ENCODE results near the gene P2RY8. TPM values are rescaled to one million over a fixed set of nuclear protein-coding genes. Genes with fewer than 3 reads are reported as not detected.
"Not testable (repeated sequence)": the region's sequence is repeated elsewhere in the genome, so short reads cannot be mapped to it uniquely, and the experiment has no call there.

The P2RY8 gene
- polyA plus RNA-seq, 4 donors, result 0.22 to 2.1 (median 1.2) TPM

- no peaks in the 10 kb centered on the region for H3K27me3 ChIP-seq (ENCODE audit: control insufficient read depth in 3 of 3, insufficient read depth in 3 of 3, low read length in 3 of 3)
- peaks cover 3 to 51% (median 6%) of the 10 kb centered on the region in 3 donors for H3K36me3 ChIP-seq (ENCODE audit: control insufficient read depth in 3 of 3, insufficient read depth in 2 of 3, low read depth in 1 of 3, low read length in 3 of 3)
- no peak overlapping the region for H3K27ac ChIP-seq (ENCODE audit: low read depth in 1 of 3, low read length in 2 of 3)
- DNase-seq (no peak), FAIRE-seq (no peak)
- H3K9me3 ChIP-seq (ENCODE audit: control insufficient read depth in 2 of 2, insufficient read depth in 1 of 2, low read depth in 1 of 2, low read length in 1 of 2), result peaks cover 0 to 21% of the 10 kb centered on the region in 2 donors
- no peaks in the 10 kb centered on the region for H3K4me1 ChIP-seq (ENCODE audit: control insufficient read depth in 3 of 3, insufficient read depth in 2 of 3, low read depth in 1 of 3, low read length in 2 of 3)
- no peak overlapping the region for H3K4me3 ChIP-seq (ENCODE audit: low read depth in 1 of 3, low read length in 3 of 3)
- WGBS, 3 donors, result 92 to 96% (median 93%) methylated on average over 18 to 20 of the region's 20 CpGs
These were observed 101.6 kb downstream of the P2RY8 start for GRCh38 chrX:1435241-1435895.

- H3K36me3 ChIP-seq (ENCODE audit: control insufficient read depth in 3 of 3, insufficient read depth in 2 of 3, low read depth in 1 of 3, low read length in 3 of 3), result peaks cover 3 to 52% (median 8%) of the 10 kb centered on the region in 3 donors
- no peak overlapping the region for H3K27ac ChIP-seq (ENCODE audit: low read depth in 1 of 3, low read length in 2 of 3)
- no peak for DNase-seq
- FAIRE-seq, result no peak
- WGBS, 3 donors, result 97 to 98% (median 98%) methylated on average over 22 of the region's 22 CpGs
- peaks cover 0 to 19% of the 10 kb centered on the region in 2 donors for H3K9me3 ChIP-seq (ENCODE audit: control insufficient read depth in 2 of 2, insufficient read depth in 1 of 2, low read depth in 1 of 2, low read length in 1 of 2)
- no peak overlapping the region for H3K4me3 ChIP-seq (ENCODE audit: low read depth in 1 of 3, low read length in 3 of 3)
- no peaks in the 10 kb centered on the region for H3K4me1 ChIP-seq (ENCODE audit: control insufficient read depth in 3 of 3, insufficient read depth in 2 of 3, low read depth in 1 of 3, low read length in 2 of 3)
- no peaks in the 10 kb centered on the region for H3K27me3 ChIP-seq (ENCODE audit: control insufficient read depth in 3 of 3, insufficient read depth in 3 of 3, low read length in 3 of 3)
These were observed 102.1 kb downstream of the P2RY8 start for GRCh38 chrX:1434871-1435240.

- 92 to 96% (median 95%) methylated on average over 19 of the region's 19 CpGs for WGBS, 3 donors
- DNase-seq, result no peak
These were observed 103.2 kb downstream of the P2RY8 start for GRCh38 chrX:1433646-1434357.

GRCh38 chrX:1430451-1430850, 106.5 kb downstream of the P2RY8 start:
- no peaks in the 10 kb centered on the region for H3K27me3 ChIP-seq (ENCODE audit: control insufficient read depth in 3 of 3, insufficient read depth in 3 of 3, low read length in 3 of 3)
- no peak overlapping the region for H3K27ac ChIP-seq (ENCODE audit: low read depth in 1 of 3, low read length in 2 of 3)
- 92 to 93% (median 93%) methylated on average over 10 of the region's 10 CpGs for WGBS, 3 donors
- H3K4me1 ChIP-seq (ENCODE audit: control insufficient read depth in 3 of 3, insufficient read depth in 2 of 3, low read depth in 1 of 3, low read length in 2 of 3), result no peaks in the 10 kb centered on the region
- H3K4me3 ChIP-seq (ENCODE audit: low read depth in 1 of 3, low read length in 3 of 3), result no peak overlapping the region
- peaks cover 0 to 5% of the 10 kb centered on the region in 2 donors for H3K9me3 ChIP-seq (ENCODE audit: control insufficient read depth in 2 of 2, insufficient read depth in 1 of 2, low read depth in 1 of 2, low read length in 1 of 2)
- peaks cover 3 to 40% (median 8%) of the 10 kb centered on the region in 3 donors for H3K36me3 ChIP-seq (ENCODE audit: control insufficient read depth in 3 of 3, insufficient read depth in 2 of 3, low read depth in 1 of 3, low read length in 3 of 3)
- no peak for FAIRE-seq
- DNase-seq, result no peak

More at GRCh38 chrX:1433646-1434357, 103.2 kb downstream of the P2RY8 start:
- Histone ChIP-seq H3K9me3 (ENCODE audit: control insufficient read depth in 2 of 2, insufficient read depth in 1 of 2, low read depth in 1 of 2, low read length in 1 of 2) (peaks cover 0 to 11% of the 10 kb centered on the region in 2 donors), H3K4me3 (ENCODE audit: low read depth in 1 of 3, low read length in 3 of 3) (no peak overlapping the region), H3K36me3 (ENCODE audit: control insufficient read depth in 3 of 3, insufficient read depth in 2 of 3, low read depth in 1 of 3, low read length in 3 of 3) (peaks cover 3 to 49% (median 8%) of the 10 kb centered on the region in 3 donors), H3K4me1 (ENCODE audit: control insufficient read depth in 3 of 3, insufficient read depth in 2 of 3, low read depth in 1 of 3, low read length in 2 of 3) (no peaks in the 10 kb centered on the region), H3K27ac (ENCODE audit: low read depth in 1 of 3, low read length in 2 of 3) (no peak overlapping the region), H3K27me3 (ENCODE audit: control insufficient read depth in 3 of 3, insufficient read depth in 3 of 3, low read length in 3 of 3) (no peaks in the 10 kb centered on the region)
- no peak for FAIRE-seq

GRCh38 chrX:1427756-1428155, 109.2 kb downstream of the P2RY8 start:
- FAIRE-seq (no peak), DNase-seq (no peak)
- no peaks in the 10 kb centered on the region for H3K4me1 ChIP-seq (ENCODE audit: control insufficient read depth in 3 of 3, insufficient read depth in 2 of 3, low read depth in 1 of 3, low read length in 2 of 3)
- 95 to 97% (median 96%) methylated on average over 31 to 32 of the region's 32 CpGs for WGBS, 3 donors
- peaks cover 0 to 17% of the 10 kb centered on the region in 2 donors for H3K9me3 ChIP-seq (ENCODE audit: control insufficient read depth in 2 of 2, insufficient read depth in 1 of 2, low read depth in 1 of 2, low read length in 1 of 2)
- peaks cover 0 to 30% (median 4%) of the 10 kb centered on the region in 3 donors for H3K36me3 ChIP-seq (ENCODE audit: control insufficient read depth in 3 of 3, insufficient read depth in 2 of 3, low read depth in 1 of 3, low read length in 3 of 3)
- H3K4me3 ChIP-seq (ENCODE audit: low read depth in 1 of 3, low read length in 3 of 3), result no peak overlapping the region
- no peak overlapping the region for H3K27ac ChIP-seq (ENCODE audit: low read depth in 1 of 3, low read length in 2 of 3)
- no peaks in the 10 kb centered on the region for H3K27me3 ChIP-seq (ENCODE audit: control insufficient read depth in 3 of 3, insufficient read depth in 3 of 3, low read length in 3 of 3)

- not testable (repeated sequence) for H3K4me1 ChIP-seq (ENCODE audit: control insufficient read depth in 3 of 3, insufficient read depth in 2 of 3, low read depth in 1 of 3, low read length in 2 of 3); H3K27ac ChIP-seq (ENCODE audit: low read depth in 1 of 3, low read length in 2 of 3); H3K27me3 ChIP-seq (ENCODE audit: control insufficient read depth in 3 of 3, insufficient read depth in 3 of 3, low read length in 3 of 3); H3K4me3 ChIP-seq (ENCODE audit: low read depth in 1 of 3, low read length in 3 of 3); DNase-seq; FAIRE-seq
- WGBS, 3 donors, result 86 to 92% (median 90%) methylated on average over 12 to 16 of the region's 16 CpGs
- H3K36me3 ChIP-seq (ENCODE audit: control insufficient read depth in 3 of 3, insufficient read depth in 2 of 3, low read depth in 1 of 3, low read length in 3 of 3), result peaks cover 0 to 32% (median 4%) of the 10 kb centered on the region in 3 donors
- H3K9me3 ChIP-seq (ENCODE audit: control insufficient read depth in 2 of 2, insufficient read depth in 1 of 2, low read depth in 1 of 2, low read length in 1 of 2), result peaks cover 0 to 32% of the 10 kb centered on the region in 2 donors
These were observed 110.7 kb downstream of the P2RY8 start for GRCh38 chrX:1426321-1426720.

GRCh38 chrX:1425381-1425780, 111.6 kb downstream of the P2RY8 start:
- no peaks in the 10 kb centered on the region for H3K27me3 ChIP-seq (ENCODE audit: control insufficient read depth in 3 of 3, insufficient read depth in 3 of 3, low read length in 3 of 3)
- DNase-seq, result no peak
- H3K36me3 ChIP-seq (ENCODE audit: control insufficient read depth in 3 of 3, insufficient read depth in 2 of 3, low read depth in 1 of 3, low read length in 3 of 3), result peaks cover 0 to 33% (median 4%) of the 10 kb centered on the region in 3 donors
- no peak overlapping the region for H3K27ac ChIP-seq (ENCODE audit: low read depth in 1 of 3, low read length in 2 of 3)
- no peak overlapping the region for H3K4me3 ChIP-seq (ENCODE audit: low read depth in 1 of 3, low read length in 3 of 3)
- H3K4me1 ChIP-seq (ENCODE audit: control insufficient read depth in 3 of 3, insufficient read depth in 2 of 3, low read depth in 1 of 3, low read length in 2 of 3), result no peaks in the 10 kb centered on the region
- 79 to 93% (median 88%) methylated on average over 10 of the region's 10 CpGs for WGBS, 3 donors
- peaks cover 0 to 33% of the 10 kb centered on the region in 2 donors for H3K9me3 ChIP-seq (ENCODE audit: control insufficient read depth in 2 of 2, insufficient read depth in 1 of 2, low read depth in 1 of 2, low read length in 1 of 2)
- no peak for FAIRE-seq

GRCh38 chrX:1424147-1424851, 112.7 kb downstream of the P2RY8 start:
- Histone ChIP-seq H3K27me3 (ENCODE audit: control insufficient read depth in 3 of 3, insufficient read depth in 3 of 3, low read length in 3 of 3) (no peaks in the 10 kb centered on the region), H3K27ac (ENCODE audit: low read depth in 1 of 3, low read length in 2 of 3) (no peak overlapping the region), H3K36me3 (ENCODE audit: control insufficient read depth in 3 of 3, insufficient read depth in 2 of 3, low read depth in 1 of 3, low read length in 3 of 3) (peaks cover 0 to 31% (median 2%) of the 10 kb centered on the region in 3 donors), H3K4me3 (ENCODE audit: low read depth in 1 of 3, low read length in 3 of 3) (no peak overlapping the region), H3K9me3 (ENCODE audit: control insufficient read depth in 2 of 2, insufficient read depth in 1 of 2, low read depth in 1 of 2, low read length in 1 of 2) (peaks cover 0 to 35% of the 10 kb centered on the region in 2 donors), H3K4me1 (ENCODE audit: control insufficient read depth in 3 of 3, insufficient read depth in 2 of 3, low read depth in 1 of 3, low read length in 2 of 3) (no peaks in the 10 kb centered on the region)
- DNase-seq, result no peak
- 73 to 86% (median 86%) methylated on average over 9 of the region's 9 CpGs for WGBS, 3 donors
- no peak for FAIRE-seq
